GM10266 (cell line): ENCODE measurements around the gene OARD1.

Experiments
- DNase-seq: peaks from one replicate; pipeline ENCODE4 v3.0.0; 2012; ENCODE audit errors: extremely low spot score
- TF ChIP-seq, protein P1 (sequence below): IDR thresholded peaks from 2 replicates; pipeline ENCODE4 v1.5.1; 2012; ENCODE audit warnings: mild to moderate bottlenecking, low read depth; ENCODE audit not compliant: control insufficient read depth, insufficient read depth; ENCODE audit errors: missing control alignments

OARD1 gene

GRCh38 chr6:41097467-41098090, 25.4 kb upstream of the OARD1 start:
- no peak for DNase-seq
- TF ChIP-seq, protein P1, sequence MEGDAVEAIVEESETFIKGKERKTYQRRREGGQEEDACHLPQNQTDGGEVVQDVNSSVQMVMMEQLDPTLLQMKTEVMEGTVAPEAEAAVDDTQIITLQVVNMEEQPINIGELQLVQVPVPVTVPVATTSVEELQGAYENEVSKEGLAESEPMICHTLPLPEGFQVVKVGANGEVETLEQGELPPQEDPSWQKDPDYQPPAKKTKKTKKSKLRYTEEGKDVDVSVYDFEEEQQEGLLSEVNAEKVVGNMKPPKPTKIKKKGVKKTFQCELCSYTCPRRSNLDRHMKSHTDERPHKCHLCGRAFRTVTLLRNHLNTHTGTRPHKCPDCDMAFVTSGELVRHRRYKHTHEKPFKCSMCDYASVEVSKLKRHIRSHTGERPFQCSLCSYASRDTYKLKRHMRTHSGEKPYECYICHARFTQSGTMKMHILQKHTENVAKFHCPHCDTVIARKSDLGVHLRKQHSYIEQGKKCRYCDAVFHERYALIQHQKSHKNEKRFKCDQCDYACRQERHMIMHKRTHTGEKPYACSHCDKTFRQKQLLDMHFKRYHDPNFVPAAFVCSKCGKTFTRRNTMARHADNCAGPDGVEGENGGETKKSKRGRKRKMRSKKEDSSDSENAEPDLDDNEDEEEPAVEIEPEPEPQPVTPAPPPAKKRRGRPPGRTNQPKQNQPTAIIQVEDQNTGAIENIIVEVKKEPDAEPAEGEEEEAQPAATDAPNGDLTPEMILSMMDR = no peak

- TF ChIP-seq, protein P1 = no peak
- no peak for DNase-seq
Observed at GRCh38 chr6:41093729-41094128, 21.6 kb upstream of the OARD1 start.

DNA sequence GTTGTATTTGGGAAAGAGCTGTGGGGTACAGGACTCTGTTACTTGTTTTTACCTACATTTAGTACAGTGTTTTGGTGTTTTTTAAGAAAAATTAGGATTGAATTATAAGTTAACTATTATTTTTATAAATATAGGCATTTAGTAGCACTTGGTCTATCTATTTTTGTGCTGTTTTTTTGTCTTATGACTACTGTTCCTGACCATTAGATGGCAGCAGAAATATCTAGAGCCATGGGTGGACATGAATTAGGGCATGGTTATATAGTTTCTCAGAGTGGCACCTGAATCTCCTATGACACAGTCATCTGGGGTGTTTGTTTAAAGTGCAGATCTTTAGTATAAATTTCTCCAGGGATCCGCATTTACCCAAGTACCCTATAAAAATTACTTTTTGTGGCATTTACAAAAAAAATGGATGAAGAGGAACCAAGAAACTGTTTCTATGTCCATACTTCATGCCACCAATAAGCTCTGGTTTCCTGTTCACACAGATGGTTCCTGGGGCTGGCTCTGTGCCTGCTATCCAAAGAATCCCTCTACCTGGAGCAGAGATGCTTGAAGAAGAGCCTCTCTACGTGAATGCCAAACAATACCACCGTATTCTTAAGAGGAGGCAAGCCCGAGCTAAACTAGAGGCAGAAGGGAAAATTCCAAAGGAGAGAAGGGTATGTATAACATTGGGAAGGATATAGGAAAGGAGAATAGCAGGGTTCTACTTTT, 20.4 kb upstream of the OARD1 start:
- TF ChIP-seq, protein P1 = peak; percentile 29
- DNase-seq = peak; percentile 35

DNA sequence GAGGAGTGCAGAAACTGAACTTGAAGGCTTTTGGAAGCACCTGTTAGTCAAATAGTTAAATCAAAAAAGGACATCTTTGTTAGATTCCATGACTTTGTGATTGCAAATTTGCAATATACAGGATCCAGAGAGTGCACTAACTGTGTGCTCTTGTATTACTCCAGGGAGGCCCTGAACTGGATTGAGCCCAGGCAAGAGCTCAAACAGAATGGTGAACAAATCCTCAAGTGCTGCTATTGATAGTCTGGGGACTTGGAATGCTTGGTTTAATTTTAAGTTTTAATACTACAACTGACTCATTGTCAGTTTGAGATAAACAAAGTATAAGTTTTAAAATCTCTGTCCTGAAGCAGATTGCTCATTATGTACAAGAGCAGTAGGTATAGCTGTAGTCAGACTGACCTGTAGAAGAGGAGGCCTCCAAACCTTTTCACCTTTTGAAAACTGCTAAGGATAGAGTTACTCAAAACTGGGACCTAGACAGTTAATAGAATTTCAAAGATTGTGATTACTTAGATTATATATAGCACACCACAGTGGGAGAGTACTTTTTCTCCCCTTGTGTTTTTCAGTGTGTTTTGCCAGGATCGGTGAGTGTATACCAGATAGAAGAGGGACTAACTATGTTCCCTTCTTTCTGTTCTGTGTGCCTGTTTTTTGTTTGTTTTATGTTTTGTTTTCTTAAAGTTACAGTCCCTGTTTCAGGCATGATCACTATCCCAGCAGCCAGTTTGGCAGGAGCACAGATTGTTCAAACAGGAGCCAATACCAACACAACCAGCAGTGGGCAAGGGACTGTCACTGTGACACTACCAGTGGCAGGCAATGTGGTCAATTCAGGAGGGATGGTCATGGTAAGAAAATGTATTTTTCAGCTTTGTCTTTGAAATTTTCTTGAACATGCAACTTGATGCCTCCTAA, 18.9 kb upstream of the OARD1 start:
- TF ChIP-seq, protein P1 = no peak
- no peak for DNase-seq

GRCh38 chr6:41088451-41088850, 16.3 kb upstream of the OARD1 start:
- no peak for DNase-seq
- TF ChIP-seq, protein P1 = no peak

- TF ChIP-seq, protein P1 = no peak
- DNase-seq = no peak
Observed at GRCh38 chr6:41085182-41085581, 13.0 kb upstream of the OARD1 start.
